ENCODE data around the gene CLC. TPM values are rescaled to one million over a fixed set of nuclear protein-coding genes. Genes with fewer than 3 reads are reported as not detected.
A peak's percentile ranks its signal among the peaks of the same experiment; 100 is the strongest.
"Not testable (repeated sequence)": the region's sequence is repeated elsewhere in the genome, so short reads cannot be mapped to it uniquely, and the experiment has no call there.

Gene CLC
- total and polyA plus RNA-seq, 3 donors from 2014 or later, result 0.61 TPM; not detected in 2

- intact Hi-C loops (cut with DNase I; ENCODE audit: low total_unique reads), result no loop called here
- Histone ChIP-seq H3K4me1 (no peaks in the 10 kb centered on the region), H3K36me3 (ENCODE audit: low read depth, missing control alignments) (no peaks in the 10 kb centered on the region), H3K27me3 (no peaks in the 10 kb centered on the region), H3K27ac (no peak overlapping the region), H3K9me3 (no peaks in the 10 kb centered on the region), H3K4me3 (peak overlapping the region in 1 of 2 donors; percentile 2)
- TF ChIP-seq CTCF (IDR thresholded peaks at IDR 0.05), result peak in 2 of 3 experiments; percentile 32 to 76
- TF ChIP-seq POLR2A (IDR thresholded peaks at IDR 0.05), result no peak
- 43% methylated on average over 16 of the region's 16 CpGs for WGBS, 2 donors
- peak; percentile 78 for DNase-seq
These were observed 27.6 kb upstream of the CLC start for GRCh38 chr19:39765091-39766076.

GRCh38 chr19:39761851-39762250, 24.0 kb upstream of the CLC start:
- H3K27ac ChIP-seq; H3K36me3 ChIP-seq (ENCODE audit: low read depth, missing control alignments); H3K4me1 ChIP-seq; H3K27me3 ChIP-seq; H3K4me3 ChIP-seq; DNase-seq; H3K9me3 ChIP-seq; intact Hi-C loops (cut with DNase I; ENCODE audit: low total_unique reads): not testable (repeated sequence)
- 95 to 96% methylated on average over 1 of the region's 1 CpG for WGBS, 2 donors

GRCh38 chr19:39759457-39760184, 21.8 kb upstream of the CLC start:
- intact Hi-C loops (cut with DNase I; ENCODE audit: low total_unique reads), result no loop called here
- no peaks in the 10 kb centered on the region for H3K9me3 ChIP-seq
- no peaks in the 10 kb centered on the region for H3K27me3 ChIP-seq
- TF ChIP-seq CTCF (IDR thresholded peaks at IDR 0.05) (no peak), POLR2A (IDR thresholded peaks at IDR 0.05) (no peak)
- H3K4me1 ChIP-seq, result no peaks in the 10 kb centered on the region
- no peak for DNase-seq
- no peaks in the 10 kb centered on the region for H3K36me3 ChIP-seq (ENCODE audit: low read depth, missing control alignments)
- H3K27ac ChIP-seq, result no peak overlapping the region
- WGBS, 2 donors, result 74 to 79% methylated on average over 4 of the region's 4 CpGs
- H3K4me3 ChIP-seq, result no peak overlapping the region

GRCh38 chr19:39754971-39755370, 17.1 kb upstream of the CLC start:
- TF ChIP-seq CTCF (IDR thresholded peaks at IDR 0.05), result no peak
- TF ChIP-seq POLR2A (IDR thresholded peaks at IDR 0.05), result no peak

GRCh38 chr19:39754544-39754943, 16.7 kb upstream of the CLC start:
- Histone ChIP-seq H3K4me1 (no peaks in the 10 kb centered on the region), H3K27ac (no peak overlapping the region), H3K9me3 (no peaks in the 10 kb centered on the region), H3K4me3 (no peak overlapping the region), H3K36me3 (ENCODE audit: low read depth, missing control alignments) (no peaks in the 10 kb centered on the region), H3K27me3 (no peaks in the 10 kb centered on the region)
- intact Hi-C loops (cut with DNase I; ENCODE audit: low total_unique reads), result no loop called here
- no peak for DNase-seq
- 80 to 82% methylated on average over 2 of the region's 2 CpGs for WGBS, 2 donors
- no peak for TF ChIP-seq CTCF (IDR thresholded peaks at IDR 0.05)
- TF ChIP-seq POLR2A (IDR thresholded peaks at IDR 0.05), result no peak

More at GRCh38 chr19:39754971-39755370, 17.1 kb upstream of the CLC start:
- H3K4me3 ChIP-seq, result no peak overlapping the region
- H3K9me3 ChIP-seq, result no peaks in the 10 kb centered on the region
- H3K27ac ChIP-seq, result no peak overlapping the region
- 63 to 64% methylated on average over 3 of the region's 3 CpGs for WGBS, 2 donors
- intact Hi-C loops (cut with DNase I; ENCODE audit: low total_unique reads), result no loop called here
- no peaks in the 10 kb centered on the region for H3K27me3 ChIP-seq
- DNase-seq, result no peak
- H3K4me1 ChIP-seq, result no peaks in the 10 kb centered on the region
- no peaks in the 10 kb centered on the region for H3K36me3 ChIP-seq (ENCODE audit: low read depth, missing control alignments)
